HL-60/S4 treated with phorbol 12-myristate 13-acetate at 8.2 ng/mL for 4 days and 3 days (cell line): ENCODE results near the gene DNAH14.
"Not testable (repeated sequence)": the region's sequence is repeated elsewhere in the genome, so short reads cannot be mapped to it uniquely, and the experiment has no call there.

ENCODE experiments used
- in situ Hi-C: fragments of 300-500 bp; cut with MboI; formaldehyde crosslinking; loops from 2 replicates; pipeline ENCODE4 v1.15.0; 2022; ENCODE audit warnings: low sequenced_read_pairs

DNAH14 gene

GRCh38 chr1:224929335-224930237, at the start of gene DNAH14:
TSS of gene DNAH14 (plus strand) at chr1:224929675. CDS start at chr1:224952703, 23,028 bp downstream.
- in situ Hi-C loops: no loop called here

DNA sequence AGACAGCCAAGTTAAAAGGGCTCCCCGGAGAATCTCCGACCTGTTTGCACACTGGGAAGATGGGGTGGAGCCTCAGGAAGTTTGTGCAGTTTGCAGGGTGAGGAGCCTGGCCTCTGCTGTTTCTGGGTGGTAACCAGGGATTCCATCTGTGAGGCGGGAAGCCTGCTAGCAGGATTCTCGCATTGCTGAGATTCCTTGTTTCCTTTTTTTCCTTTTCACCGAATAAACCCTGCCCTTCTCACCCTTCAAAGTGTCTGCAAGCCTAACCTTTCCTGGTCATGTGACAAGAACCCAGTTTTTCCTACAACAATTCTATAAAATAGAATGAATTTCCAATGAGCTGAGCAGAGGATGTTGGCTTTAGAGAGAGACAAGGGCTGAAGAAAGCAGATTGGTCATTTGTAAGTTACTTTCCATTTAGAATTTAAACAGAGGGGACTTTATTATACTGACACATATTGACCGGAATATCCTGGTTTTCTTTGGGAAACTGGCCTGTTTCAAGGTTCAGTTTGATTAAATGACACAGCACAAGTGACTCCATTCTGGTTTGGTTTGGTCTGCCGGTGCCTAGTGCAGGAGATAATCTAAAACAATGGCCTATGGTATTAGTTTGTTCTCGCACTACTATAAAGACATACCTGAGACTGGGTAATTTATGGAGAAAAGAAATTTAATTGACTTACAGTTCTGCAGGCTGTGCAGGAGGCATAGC, 48.7 kb upstream of the DNAH14 start:
- in situ Hi-C loops: no loop called here

DNA sequence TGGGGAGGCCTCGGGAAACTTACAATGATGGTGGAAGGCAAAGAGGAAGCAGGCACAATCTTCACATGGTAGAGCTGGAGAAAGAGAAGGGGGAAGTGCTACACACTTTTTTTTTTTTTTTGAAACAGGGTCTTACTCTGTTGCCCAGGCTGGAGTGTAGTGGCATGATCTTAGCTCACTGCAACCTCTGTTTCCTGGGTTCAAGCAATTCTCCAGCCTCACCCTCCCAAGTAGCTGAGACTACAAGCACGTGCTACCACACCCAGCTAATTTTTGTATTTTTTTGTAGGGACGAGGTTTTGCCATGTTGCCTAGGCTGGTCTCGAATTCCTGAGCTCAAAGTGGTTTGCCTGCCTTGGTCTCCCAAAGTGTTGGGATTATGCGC, 48.2 kb upstream of the DNAH14 start:
- in situ Hi-C loops: not testable (repeated sequence)

GRCh38 chr1:224881762-224882211, 47.7 kb upstream of the DNAH14 start:
- in situ Hi-C loops: no loop called here

DNA sequence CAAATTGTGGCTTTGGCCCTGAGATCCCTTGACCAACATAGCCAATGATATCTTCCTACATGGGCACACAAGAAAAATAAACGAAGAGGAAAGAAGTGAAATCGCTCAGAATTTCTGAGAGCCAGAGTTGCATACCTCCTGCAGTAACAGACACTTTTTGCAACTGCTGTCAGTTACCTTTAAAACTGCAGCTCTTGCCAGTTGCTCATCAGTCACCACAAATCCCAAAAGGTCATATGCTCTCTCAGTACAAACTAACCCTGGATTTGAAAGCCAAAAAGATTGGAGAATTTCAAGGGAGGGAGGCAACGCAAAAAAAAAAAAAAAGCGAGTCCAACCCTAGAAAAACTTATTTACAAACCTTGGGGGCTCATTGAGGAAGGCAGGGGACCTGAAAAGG, 47.2 kb upstream of the DNAH14 start:
- in situ Hi-C loops: no loop called here

GRCh38 chr1:224883091-224883490, 46.4 kb upstream of the DNAH14 start:
- in situ Hi-C loops: no loop called here

DNA sequence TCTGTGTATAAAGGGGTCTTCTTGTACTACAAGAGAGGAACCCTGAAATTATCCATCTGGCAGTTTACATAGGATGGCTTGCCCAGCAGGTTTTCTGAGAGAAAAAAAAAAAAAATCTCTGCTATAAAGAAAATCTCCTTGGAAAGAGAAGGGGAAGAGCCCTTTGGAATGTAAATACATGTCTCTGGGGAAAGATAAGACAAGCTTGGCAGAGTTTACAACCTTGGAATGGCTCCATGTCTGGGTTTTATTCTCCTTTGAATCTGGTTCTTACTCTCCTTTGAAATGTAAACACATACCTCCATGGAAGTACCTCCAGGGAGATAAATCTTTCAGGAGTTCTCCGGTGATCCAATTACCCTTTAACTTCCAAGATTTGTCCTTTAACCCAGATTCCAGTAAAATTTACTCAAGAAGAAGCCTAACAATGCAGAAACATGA, 45.1 kb upstream of the DNAH14 start:
- in situ Hi-C loops: no loop called here

GRCh38 chr1:224885376-224885775, 44.1 kb upstream of the DNAH14 start:
- in situ Hi-C loops: not testable (repeated sequence)

GRCh38 chr1:224894915-224895314, 34.6 kb upstream of the DNAH14 start:
- in situ Hi-C loops: no loop called here

DNA sequence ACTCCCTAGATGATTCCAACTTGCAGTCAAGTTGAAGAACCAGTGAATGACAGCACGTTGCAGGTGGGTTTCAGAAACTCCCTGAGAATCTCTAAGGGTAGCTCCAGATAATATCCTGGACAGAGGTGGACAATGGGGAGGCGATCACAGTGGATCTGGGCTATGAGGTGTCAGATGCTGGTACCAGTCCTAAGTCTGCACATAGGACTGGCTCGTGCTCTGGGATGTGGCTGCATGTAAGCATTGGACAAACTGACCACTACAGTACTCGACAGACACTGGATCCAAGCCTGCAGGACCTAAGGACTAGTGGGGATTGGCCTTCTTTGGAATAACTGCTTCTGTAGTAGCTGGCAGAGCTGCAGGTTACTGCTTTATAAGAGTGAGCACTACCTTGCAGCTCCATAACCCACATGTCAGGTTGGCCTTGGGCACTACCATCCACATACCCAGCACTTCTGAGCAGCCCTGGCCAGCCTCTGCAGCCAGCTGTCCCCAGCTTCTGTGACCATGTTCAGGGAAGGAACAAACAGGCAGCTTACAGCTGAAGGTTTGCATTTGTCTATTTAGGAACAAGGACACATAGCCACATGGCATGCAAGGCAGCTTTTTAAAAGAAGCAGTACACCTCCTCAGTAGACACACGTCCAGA, 33.2 kb upstream of the DNAH14 start:
- in situ Hi-C loops: no loop called here

GRCh38 chr1:224897529-224898327, 31.7 kb upstream of the DNAH14 start:
- in situ Hi-C loops: no loop called here

- in situ Hi-C loops: no loop called here
These were observed 30.5 kb upstream of the DNAH14 start for GRCh38 chr1:224898937-224899336.

DNA sequence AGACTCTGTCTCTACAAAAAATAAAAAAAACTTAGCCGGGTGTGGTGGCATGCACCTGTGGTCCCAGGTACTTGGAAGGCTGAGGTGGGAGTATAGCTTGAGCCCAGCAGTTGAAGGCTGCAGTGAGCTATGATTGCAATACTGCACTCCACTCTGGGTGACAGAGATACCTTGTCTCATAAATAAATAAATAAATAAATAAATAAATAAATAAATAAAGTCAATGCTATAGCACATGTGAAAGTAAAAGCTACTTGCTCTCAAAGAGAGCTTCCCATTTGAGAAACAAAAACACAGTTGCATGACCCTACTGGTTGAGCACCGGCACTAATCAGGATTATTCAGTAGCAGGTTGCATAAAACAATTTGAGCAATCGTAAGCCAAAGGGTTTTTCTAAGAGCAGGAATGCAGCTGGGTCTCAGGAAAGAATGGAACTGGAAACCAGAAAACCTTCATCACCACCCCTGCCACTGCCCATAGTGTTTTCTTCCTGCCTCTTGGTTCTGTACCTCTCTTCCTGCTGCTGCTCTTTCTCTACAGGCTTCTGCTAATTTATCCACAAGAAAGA, 29.3 kb upstream of the DNAH14 start:
- in situ Hi-C loops: no loop called here

DNA sequence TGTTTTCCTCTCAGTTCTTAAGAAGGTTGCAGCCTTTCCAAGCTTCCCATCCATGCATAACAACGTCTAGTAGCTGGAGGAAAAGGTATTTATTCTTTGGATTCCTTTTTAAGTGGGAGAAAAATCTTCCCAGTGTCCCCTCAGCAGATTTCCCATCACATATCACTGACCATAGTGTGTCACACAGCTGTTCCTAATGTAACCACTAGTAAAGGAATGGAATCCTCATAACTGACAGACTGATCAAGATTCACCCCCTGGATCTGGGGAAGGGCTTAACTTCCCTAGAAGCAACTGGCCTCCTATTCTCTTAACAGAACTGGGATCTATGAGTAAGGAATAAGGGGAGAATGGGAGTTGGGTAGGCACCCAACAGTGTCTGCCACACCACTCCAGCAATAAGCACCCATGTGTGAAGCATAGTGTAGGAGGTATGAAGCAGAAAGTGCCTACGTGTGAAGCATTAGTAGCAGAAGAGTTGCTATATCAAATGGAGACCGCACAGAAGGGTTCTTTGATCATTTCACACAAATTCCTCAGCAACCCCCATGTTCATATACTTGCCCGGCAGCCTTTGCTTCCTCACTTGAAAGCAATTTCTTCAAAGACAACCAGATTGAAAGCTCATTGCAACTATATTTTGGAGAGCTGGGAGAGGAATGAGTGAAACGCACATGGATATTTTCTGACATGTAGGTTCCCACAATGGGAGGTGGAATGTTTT, 28.2 kb upstream of the DNAH14 start:
- in situ Hi-C loops: no loop called here

GRCh38 chr1:224903955-224904354, 25.5 kb upstream of the DNAH14 start:
- in situ Hi-C loops: no loop called here

DNA sequence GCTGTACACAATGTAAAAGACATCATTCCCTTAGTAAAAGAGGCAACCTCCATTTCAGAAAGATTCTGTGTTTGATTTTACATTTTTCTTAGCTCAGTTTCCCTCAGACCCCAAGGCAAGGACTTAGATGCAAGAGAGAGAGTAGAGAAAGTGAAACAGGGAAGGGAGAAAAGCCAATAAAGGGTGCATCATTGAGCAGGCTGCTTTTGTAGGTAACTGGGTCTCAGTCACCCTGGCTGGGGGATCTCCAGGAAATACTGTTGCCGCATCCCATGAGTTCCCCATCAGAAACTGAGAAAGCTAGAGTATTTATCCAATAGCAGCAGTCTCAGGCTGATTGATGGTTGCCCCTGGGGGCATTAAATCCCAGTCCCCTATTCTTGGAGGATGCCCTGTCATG, 23.1 kb upstream of the DNAH14 start:
- in situ Hi-C loops: no loop called here

- in situ Hi-C loops: no loop called here
These were observed 18.3 kb upstream of the DNAH14 start for GRCh38 chr1:224911217-224911616.

DNA sequence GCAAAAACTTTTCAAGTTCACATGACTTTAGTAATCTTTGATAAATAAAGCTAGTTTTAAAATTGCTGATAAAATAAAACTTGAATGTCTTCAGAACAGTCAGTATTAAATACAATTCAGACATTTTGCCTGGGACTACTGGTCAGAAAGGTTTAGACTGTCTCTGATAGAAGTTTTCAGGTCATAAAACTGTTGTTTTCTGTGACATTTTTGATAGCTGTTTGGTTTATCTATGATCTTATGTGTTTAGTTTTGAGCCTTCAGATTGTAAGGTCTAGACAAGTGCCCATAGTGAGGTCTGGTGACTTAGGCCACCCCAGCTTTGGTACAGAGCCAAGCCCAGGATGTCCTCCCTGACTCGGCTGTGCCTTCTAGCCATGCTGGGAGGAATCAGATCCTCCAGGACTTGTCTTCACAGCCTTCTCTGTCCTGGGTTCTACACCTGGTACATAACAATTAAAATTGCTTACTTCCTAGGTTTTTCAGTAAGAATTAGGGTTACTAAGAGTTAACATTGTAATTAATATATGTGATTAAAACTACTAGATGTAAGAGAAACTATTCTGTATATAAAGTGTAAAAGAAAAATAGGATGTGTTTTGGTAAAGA, 15.1 kb upstream of the DNAH14 start:
- in situ Hi-C loops: no loop called here

GRCh38 chr1:224919508-224919907, 10.0 kb upstream of the DNAH14 start:
- in situ Hi-C loops: no loop called here
